ENCODE measurements around the gene MOGAT2.

DNA sequence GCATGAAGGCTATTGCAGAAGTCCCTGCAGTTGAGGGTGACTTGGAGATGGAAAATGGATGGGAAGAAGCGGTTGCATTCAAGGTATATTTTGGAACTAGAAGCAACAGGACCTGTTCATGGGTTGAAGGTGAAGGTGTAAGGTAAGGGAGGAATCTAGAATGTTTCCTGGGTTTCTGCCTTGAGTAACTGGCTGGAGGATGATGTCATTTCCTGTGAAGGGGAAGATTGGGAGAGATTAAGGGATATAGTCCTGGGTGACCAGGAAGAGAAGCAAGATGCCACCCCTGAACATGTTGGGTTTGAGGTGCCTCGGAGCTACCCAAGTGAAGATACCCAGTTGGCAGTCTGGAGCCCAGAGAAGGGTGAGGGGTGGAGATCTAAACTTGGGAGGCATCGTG is 12.1 kb upstream of the MOGAT2 start:
- TF ChIP-seq EZH2 (IDR thresholded peaks at IDR 0.05; ENCODE audit: borderline replicate concordance, low read depth, low read length, severe bottlenecking) (no peak), MYC (IDR thresholded peaks at IDR 0.05; ENCODE audit: low read depth, low read length) (no peak)
